Adrenal gland (tissue), 5 donors: ENCODE measurements around the gene PSMB1.

Experiments used
- POLR2A ChIP-seq, 2 donors: fragments of 450-650 bp; IDR thresholded peaks; one replicate each; pipeline ENCODE4 v1.6.1; 2017; ENCODE audit warnings: antibody characterized with exemption in 2 of 2, mild to moderate bottlenecking in 2 of 2, moderate library complexity in 1 of 2
- TF ChIP-seq, protein P1 (sequence below), 6 experiments: fragments of 450-650 bp in 4 of 6; fragments of 200-600 bp in 2 of 6; sonication (generic) in 1 of 6; IDR thresholded peaks; 1 replicate in 5 of 6; 2 replicates in 1 of 6; pipeline versions ENCODE4 v1.5.1 to v1.8.0; 2016 to 2021; ENCODE audit warnings: antibody characterized with exemption in 6 of 6, mild to moderate bottlenecking in 2 of 6, moderate library complexity in 1 of 6
- donor health status: DM: no; HTN: no; CAD: no.

DNA sequence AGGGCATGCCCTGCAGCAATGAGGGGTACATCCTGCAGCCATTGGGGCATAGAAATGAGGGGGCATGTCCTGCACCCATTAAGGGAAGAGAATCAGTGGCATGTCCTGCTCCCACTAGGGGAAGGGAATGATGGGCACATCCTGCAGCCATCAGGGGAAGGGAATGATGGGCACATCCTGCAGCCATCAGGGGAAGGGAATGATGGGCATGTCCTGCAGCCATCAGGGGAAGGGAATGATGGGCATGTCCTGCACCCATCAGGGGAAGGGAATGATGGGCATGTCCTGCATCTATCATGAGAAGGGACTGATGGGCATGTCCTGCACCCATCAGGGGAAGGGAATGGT is 49.7 kb downstream of the PSMB1 start:
- TF ChIP-seq, protein P1, sequence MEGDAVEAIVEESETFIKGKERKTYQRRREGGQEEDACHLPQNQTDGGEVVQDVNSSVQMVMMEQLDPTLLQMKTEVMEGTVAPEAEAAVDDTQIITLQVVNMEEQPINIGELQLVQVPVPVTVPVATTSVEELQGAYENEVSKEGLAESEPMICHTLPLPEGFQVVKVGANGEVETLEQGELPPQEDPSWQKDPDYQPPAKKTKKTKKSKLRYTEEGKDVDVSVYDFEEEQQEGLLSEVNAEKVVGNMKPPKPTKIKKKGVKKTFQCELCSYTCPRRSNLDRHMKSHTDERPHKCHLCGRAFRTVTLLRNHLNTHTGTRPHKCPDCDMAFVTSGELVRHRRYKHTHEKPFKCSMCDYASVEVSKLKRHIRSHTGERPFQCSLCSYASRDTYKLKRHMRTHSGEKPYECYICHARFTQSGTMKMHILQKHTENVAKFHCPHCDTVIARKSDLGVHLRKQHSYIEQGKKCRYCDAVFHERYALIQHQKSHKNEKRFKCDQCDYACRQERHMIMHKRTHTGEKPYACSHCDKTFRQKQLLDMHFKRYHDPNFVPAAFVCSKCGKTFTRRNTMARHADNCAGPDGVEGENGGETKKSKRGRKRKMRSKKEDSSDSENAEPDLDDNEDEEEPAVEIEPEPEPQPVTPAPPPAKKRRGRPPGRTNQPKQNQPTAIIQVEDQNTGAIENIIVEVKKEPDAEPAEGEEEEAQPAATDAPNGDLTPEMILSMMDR (IDR thresholded peaks at IDR 0.05) = no peak
- TF ChIP-seq POLR2A (IDR thresholded peaks at IDR 0.05) = no peak
